Measurements from ENCODE around the gene PLB1.

DNA sequence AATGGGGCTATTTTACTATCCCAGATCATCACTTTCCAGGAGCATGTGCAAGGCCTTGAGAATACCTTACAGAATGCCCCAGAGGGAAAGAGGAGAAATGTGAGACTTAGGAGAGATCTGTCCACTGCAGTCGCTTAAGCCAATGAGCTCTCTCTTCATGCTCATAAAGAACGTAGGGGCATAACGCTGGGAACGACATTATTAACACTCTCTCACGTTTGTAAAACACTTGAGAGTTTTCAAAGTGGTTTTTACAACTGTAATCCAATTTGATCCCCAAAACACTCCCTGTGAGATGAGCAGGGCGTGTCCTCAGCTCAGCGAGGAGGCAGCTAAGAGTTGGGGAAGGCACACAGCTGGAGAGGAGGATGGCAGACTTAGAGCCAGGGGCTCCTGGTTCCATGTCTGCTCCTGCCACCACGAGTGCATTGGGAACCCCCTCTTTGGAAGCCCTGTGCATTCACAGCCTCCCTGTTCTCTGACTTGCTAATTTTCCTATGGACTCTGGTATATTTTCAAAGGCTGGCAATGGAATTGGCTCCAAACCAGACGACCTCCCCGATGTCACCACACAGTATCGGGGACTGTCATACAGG, 97.4 kb downstream of the PLB1 start:
- TF ChIP-seq CTCF (conservative IDR thresholded peaks at IDR 0.05) (no peak), ZFX (IDR thresholded peaks at IDR 0.05) (no peak)
